NK-92 (cell line): ENCODE data around the gene FARS2.

Source experiments
- DNase-seq: peaks from one replicate; lab custom pipeline; 2025; ENCODE audit not compliant: unreplicated experiment; lab: John Stamatoyannopoulos, UW

The FARS2 gene

GRCh38 chr6:5412663-5413062 is 151.3 kb downstream of the FARS2 start:
- DNase-seq: no peak

- no peak for DNase-seq
These were observed 154.9 kb downstream of the FARS2 start for GRCh38 chr6:5416250-5416649.

- no peak for DNase-seq
These were observed 161.1 kb downstream of the FARS2 start for GRCh38 chr6:5422321-5422915.

- DNase-seq: no peak
These were observed 161.9 kb downstream of the FARS2 start for GRCh38 chr6:5423251-5423650.

GRCh38 chr6:5424726-5425125 is 163.4 kb downstream of the FARS2 start:
- no peak for DNase-seq

GRCh38 chr6:5425267-5425666 is 164.0 kb downstream of the FARS2 start:
- DNase-seq: no peak

- no peak for DNase-seq
These were observed 164.5 kb downstream of the FARS2 start for GRCh38 chr6:5425797-5426196.

- DNase-seq: no peak
These were observed 166.3 kb downstream of the FARS2 start for GRCh38 chr6:5427586-5427985.

GRCh38 chr6:5433324-5433723 is 172.0 kb downstream of the FARS2 start:
- DNase-seq: no peak

GRCh38 chr6:5435449-5435848 is 174.1 kb downstream of the FARS2 start:
- DNase-seq: no peak

GRCh38 chr6:5438922-5439584 is 177.7 kb downstream of the FARS2 start:
- no peak for DNase-seq

- DNase-seq: no peak
These were observed 178.4 kb downstream of the FARS2 start for GRCh38 chr6:5439749-5440148.

- no peak for DNase-seq
These were observed 181.0 kb downstream of the FARS2 start for GRCh38 chr6:5442319-5442718.

- no peak for DNase-seq
These were observed 181.6 kb downstream of the FARS2 start for GRCh38 chr6:5442916-5443315.

GRCh38 chr6:5443491-5443890 is 182.2 kb downstream of the FARS2 start:
- no peak for DNase-seq

GRCh38 chr6:5446362-5447075 is 185.2 kb downstream of the FARS2 start:
- no peak for DNase-seq

GRCh38 chr6:5447921-5448320 is 186.6 kb downstream of the FARS2 start:
- no peak for DNase-seq

- no peak for DNase-seq
These were observed 188.8 kb downstream of the FARS2 start for GRCh38 chr6:5450073-5450472.

GRCh38 chr6:5453546-5453945 is 192.2 kb downstream of the FARS2 start:
- DNase-seq: no peak

GRCh38 chr6:5455142-5455541 is 193.8 kb downstream of the FARS2 start:
- DNase-seq: no peak

- DNase-seq: no peak
These were observed 195.7 kb downstream of the FARS2 start for GRCh38 chr6:5457041-5457440.

GRCh38 chr6:5457983-5458683 is 196.8 kb downstream of the FARS2 start:
- no peak for DNase-seq
